Transverse colon (tissue), 4 donors: Measurements from ENCODE around the gene AIG1.

Experiments used
- CTCF ChIP-seq, 5 experiments: fragments of 200-600 bp in 3 of 5; fragments of 450-650 bp in 2 of 5; sonication (generic) in 3 of 5; IDR thresholded peaks; 1 replicate in 2 of 5; 2 replicates in 3 of 5; pipeline ENCODE4 v1.5.1; 2016 to 2017; ENCODE audit warnings: antibody characterized with exemption in 5 of 5, inconsistent platforms in 3 of 5, mild to moderate bottlenecking in 2 of 5, moderate library complexity in 1 of 5
- POLR2A ChIP-seq: fragments of 450-650 bp; IDR thresholded peaks from one replicate; pipeline ENCODE4 v1.6.1; 2016; ENCODE audit warnings: antibody characterized with exemption, mild to moderate bottlenecking, moderate library complexity
- POLR2AphosphoS5 ChIP-seq, 3 donors: sonication (generic); formaldehyde crosslinking; IDR thresholded peaks; one replicate each; pipeline ENCODE4 v1.6.1; 2016; ENCODE audit warnings: antibody characterized with exemption in 3 of 3

GRCh38 chr6:143206550-143206949 is 145.9 kb downstream of the AIG1 start:
- TF ChIP-seq POLR2AphosphoS5 (IDR thresholded peaks at IDR 0.05) (no peak), CTCF (IDR thresholded peaks at IDR 0.05) (no peak), POLR2A (no peak)
